ENCODE results near the gene RTEL1. TPM values are rescaled to one million over a fixed set of nuclear protein-coding genes. Genes with fewer than 3 reads are reported as not detected.

RTEL1 gene
- total RNA-seq, 1 experiment from 2014 or later: 39.2 TPM

Other genes with a start within 250 kb of the RTEL1 start
- not detected in 2 replicates for gene KCNQ2, start 185.7 kb upstream of the RTEL1 start, total RNA-seq (2022)
- 3.3 and 9.9 TPM in 2 replicates for gene EEF1A2, start 159.2 kb upstream of the RTEL1 start, total RNA-seq (2022)
- 315 and 355 TPM in 2 replicates for gene PPDPF, start 137.5 kb upstream of the RTEL1 start, total RNA-seq (2022)
- 3.8 and 4.4 TPM in 2 replicates for gene PTK6, start 120.9 kb upstream of the RTEL1 start, total RNA-seq (2022)
- 0.81 and 1.4 TPM in 2 replicates for gene SRMS, start 110.6 kb upstream of the RTEL1 start, total RNA-seq (2022)
- gene FNDC11, start 104.2 kb upstream of the RTEL1 start, total RNA-seq (2022): 2.4 and 3.9 TPM in 2 replicates
- gene HELZ2, start 84.1 kb upstream of the RTEL1 start, total RNA-seq (2022): 18.1 and 24.7 TPM in 2 replicates
- gene GMEB2, start 31.2 kb upstream of the RTEL1 start, total RNA-seq (2022): 14.9 and 19.6 TPM in 2 replicates
- gene STMN3, start 4.9 kb upstream of the RTEL1 start, total RNA-seq (2022): 1.7 and 5.3 TPM in 2 replicates
- gene TNFRSF6B, start 38.3 kb downstream of the RTEL1 start, total RNA-seq (2022): 12.3 and 24.4 TPM in 2 replicates
- gene ARFRP1, start 49.7 kb downstream of the RTEL1 start, total RNA-seq (2022): 60.1 and 65.4 TPM in 2 replicates
- gene ZGPAT, start 49.7 kb downstream of the RTEL1 start, total RNA-seq (2022): 19.5 and 22.2 TPM in 2 replicates
- 10.1 and 16.0 TPM in 2 replicates for gene LIME1, start 78.4 kb downstream of the RTEL1 start, total RNA-seq (2022)
- 85.0 and 105 TPM in 2 replicates for gene SLC2A4RG, start 81.5 kb downstream of the RTEL1 start, total RNA-seq (2022)
- gene ZBTB46, start 173.0 kb downstream of the RTEL1 start, total RNA-seq (2022): 0.63 and 0.71 TPM in 2 replicates
- not detected in 2 replicates for gene ABHD16B, start 203.2 kb downstream of the RTEL1 start, total RNA-seq (2022)
- 174 and 175 TPM in 2 replicates for gene TPD52L2, start 207.0 kb downstream of the RTEL1 start, total RNA-seq (2022)
- gene DNAJC5, start 236.8 kb downstream of the RTEL1 start, total RNA-seq (2022): 38.1 and 45.0 TPM in 2 replicates

Data from MCF 10A (cell line).